Measurements from ENCODE around the gene KRTAP9-1. TPM values are rescaled to one million over a fixed set of nuclear protein-coding genes. Genes with fewer than 3 reads are reported as not detected.

The KRTAP9-1 gene, protein sequence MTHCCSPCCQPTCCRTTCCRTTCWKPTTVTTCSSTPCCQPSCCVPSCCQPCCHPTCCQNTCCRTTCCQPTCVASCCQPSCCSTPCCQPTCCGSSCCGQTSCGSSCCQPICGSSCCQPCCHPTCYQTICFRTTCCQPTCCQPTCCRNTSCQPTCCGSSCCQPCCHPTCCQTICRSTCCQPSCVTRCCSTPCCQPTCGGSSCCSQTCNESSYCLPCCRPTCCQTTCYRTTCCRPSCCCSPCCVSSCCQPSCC
- total RNA-seq: not detected in 2 replicates

DNA sequence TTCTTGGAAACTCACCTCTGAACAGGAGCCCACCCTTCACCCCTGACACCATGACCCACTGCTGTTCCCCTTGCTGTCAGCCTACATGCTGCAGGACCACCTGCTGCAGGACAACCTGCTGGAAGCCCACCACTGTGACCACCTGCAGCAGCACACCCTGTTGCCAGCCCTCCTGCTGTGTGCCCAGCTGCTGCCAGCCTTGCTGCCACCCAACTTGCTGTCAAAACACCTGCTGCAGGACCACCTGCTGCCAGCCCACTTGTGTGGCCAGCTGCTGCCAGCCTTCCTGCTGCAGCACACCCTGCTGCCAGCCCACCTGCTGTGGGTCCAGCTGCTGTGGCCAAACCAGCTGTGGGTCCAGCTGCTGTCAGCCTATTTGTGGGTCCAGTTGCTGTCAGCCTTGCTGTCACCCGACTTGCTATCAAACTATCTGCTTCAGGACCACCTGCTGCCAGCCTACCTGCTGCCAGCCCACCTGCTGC is at the start of gene KRTAP9-1:
Gene KRTAP9-1 (plus strand): TSS at position 51 of the 482 bp plus-strand sequence. CDS start 0 bp downstream, at position 51.

GRCh38 chr17:41140360-41141131 is 49.1 kb upstream of the KRTAP9-1 start, which contains the start of gene KRTAP4-6:
KRTAP4-6 (minus strand) TSS chr17:41140544; CDS start chr17:41140487, 57 bp downstream.

GRCh38 chr17:41149652-41149985 is 40.1 kb upstream of the KRTAP9-1 start, which contains the start of gene KRTAP4-5:
KRTAP4-5 (minus strand) TSS chr17:41149825; CDS start chr17:41149767, 58 bp downstream.

GRCh38 chr17:41160648-41161047 is 29.0 kb upstream of the KRTAP9-1 start, which contains the start of gene KRTAP4-4:
KRTAP4-4 (minus strand) TSS chr17:41160748; CDS start chr17:41160691, 57 bp downstream.

GRCh38 chr17:41168121-41168520 is 21.6 kb upstream of the KRTAP9-1 start, which contains the start of gene KRTAP4-3:
KRTAP4-3 (minus strand) TSS chr17:41168221; CDS start chr17:41168172, 49 bp downstream.

GRCh38 chr17:41177727-41178271 is 11.9 kb upstream of the KRTAP9-1 start, which contains the start of gene KRTAP4-2:
KRTAP4-2 (minus strand) TSS chr17:41178221; CDS start chr17:41178164, 57 bp downstream.

DNA sequence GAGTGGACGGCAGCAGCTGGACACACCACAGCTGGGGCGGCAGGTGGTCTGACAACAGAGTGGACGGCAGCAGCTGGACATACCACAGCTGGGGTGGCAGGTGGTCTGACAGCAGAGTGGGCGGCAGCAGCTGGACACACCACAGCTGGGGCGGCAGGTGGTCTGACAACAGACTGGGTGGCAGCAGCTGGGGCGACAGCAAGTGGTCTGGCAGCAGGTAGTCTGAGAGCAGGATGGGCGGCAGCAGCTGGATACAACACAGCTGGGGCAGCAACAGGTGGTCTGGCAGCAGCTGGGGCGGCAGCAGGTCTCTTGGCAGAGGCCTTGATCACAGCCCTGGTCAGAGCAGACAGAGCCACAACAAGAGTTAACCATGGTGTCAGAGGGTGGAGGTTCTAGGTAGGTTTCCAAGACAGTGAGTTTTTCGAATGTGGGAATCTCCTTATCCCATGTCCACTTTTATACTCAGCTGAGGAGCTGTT is 5.2 kb upstream of the KRTAP9-1 start, which contains the start of gene KRTAP4-1:
Gene KRTAP4-1 (minus strand): TSS at position 432 of the 482 bp plus-strand sequence. CDS start 57 bp downstream, at position 375.

GRCh38 chr17:41226598-41227095 is 37.0 kb downstream of the KRTAP9-1 start, which contains the start of gene KRTAP9-2:
KRTAP9-2 (plus strand) TSS chr17:41226648; CDS start chr17:41226655, 7 bp downstream.

DNA sequence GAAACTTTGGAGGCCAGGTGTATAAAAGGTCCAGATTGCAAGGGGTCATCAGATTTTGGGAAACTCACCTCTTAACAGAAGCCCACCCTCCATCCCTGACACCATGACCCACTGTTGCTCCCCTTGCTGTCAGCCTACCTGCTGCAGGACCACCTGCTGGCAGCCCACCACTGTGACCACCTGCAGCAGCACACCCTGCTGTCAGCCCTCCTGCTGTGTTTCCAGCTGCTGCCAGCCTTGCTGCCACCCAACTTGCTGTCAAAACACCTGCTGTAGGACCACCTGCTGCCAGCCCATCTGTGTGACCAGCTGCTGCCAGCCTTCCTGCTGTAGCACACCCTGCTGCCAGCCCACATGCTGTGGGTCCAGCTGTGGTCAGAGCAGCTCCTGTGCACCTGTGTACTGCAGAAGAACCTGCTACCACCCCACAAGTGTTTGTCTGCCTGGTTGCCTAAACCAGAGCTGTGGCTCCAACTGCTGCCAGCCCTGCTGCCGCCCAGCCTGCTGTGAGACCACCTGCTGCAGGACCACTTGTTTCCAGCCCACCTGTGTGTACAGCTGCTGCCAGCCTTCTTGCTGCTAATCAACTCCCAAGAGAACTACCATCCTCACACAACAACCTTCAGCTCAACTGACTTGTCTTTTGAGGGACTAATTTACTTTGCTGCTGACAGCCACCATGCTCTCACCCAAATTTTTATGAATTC is 42.9 kb downstream of the KRTAP9-1 start, which contains the start of gene KRTAP9-3:
Gene KRTAP9-3 (plus strand): TSS at position 51 of the 707 bp plus-strand sequence. CDS start 53 bp downstream, at position 104.

GRCh38 chr17:41237949-41238437 is 48.3 kb downstream of the KRTAP9-1 start, which contains the start of gene KRTAP9-8:
KRTAP9-8 (plus strand) TSS chr17:41237999; CDS start chr17:41238052, 53 bp downstream.

Other genes with a start within 250 kb of the KRTAP9-1 start
- gene KRT39, start 222.9 kb upstream of the KRTAP9-1 start, total RNA-seq: not detected in 2 replicates
- gene KRT40, start 205.6 kb upstream of the KRTAP9-1 start, total RNA-seq: not detected in 2 replicates
- not detected in 2 replicates for gene KRTAP3-3, start 195.7 kb upstream of the KRTAP9-1 start, total RNA-seq
- not detected in 2 replicates for gene KRTAP3-2, start 190.0 kb upstream of the KRTAP9-1 start, total RNA-seq
- gene KRTAP3-1, start 180.8 kb upstream of the KRTAP9-1 start, total RNA-seq: not detected in 2 replicates
- not detected in 2 replicates for gene KRTAP1-5, start 162.7 kb upstream of the KRTAP9-1 start, total RNA-seq
- gene KRTAP1-4, start 159.7 kb upstream of the KRTAP9-1 start, total RNA-seq: not detected in 2 replicates
- not detected in 2 replicates for gene KRTAP1-3, start 155.0 kb upstream of the KRTAP9-1 start, total RNA-seq
- not detected in 2 replicates for gene KRTAP1-1, start 148.4 kb upstream of the KRTAP9-1 start, total RNA-seq
- gene KRTAP2-1, start 142.6 kb upstream of the KRTAP9-1 start, total RNA-seq: not detected in 2 replicates
- not detected in 2 replicates for gene KRTAP2-2, start 134.7 kb upstream of the KRTAP9-1 start, total RNA-seq
- gene KRTAP2-3, start 129.8 kb upstream of the KRTAP9-1 start, total RNA-seq: not detected in 2 replicates
- gene KRTAP2-4, start 124.0 kb upstream of the KRTAP9-1 start, total RNA-seq: not detected in 2 replicates
- gene KRTAP4-7, start 105.7 kb upstream of the KRTAP9-1 start, total RNA-seq: not detected in 2 replicates
- gene KRTAP4-8, start 91.7 kb upstream of the KRTAP9-1 start, total RNA-seq: not detected in 2 replicates
- gene KRTAP4-16, start 87.7 kb upstream of the KRTAP9-1 start, total RNA-seq: not detected in 2 replicates
- not detected in 2 replicates for gene KRTAP4-9, start 84.5 kb upstream of the KRTAP9-1 start, total RNA-seq
- gene KRTAP4-11, start 71.5 kb upstream of the KRTAP9-1 start, total RNA-seq: not detected in 2 replicates
- not detected in 2 replicates for gene KRTAP4-12, start 65.7 kb upstream of the KRTAP9-1 start, total RNA-seq
- gene KRTAP4-6, start 49.3 kb upstream of the KRTAP9-1 start, total RNA-seq: not detected in 2 replicates
- not detected in 2 replicates for gene KRTAP4-5, start 40.1 kb upstream of the KRTAP9-1 start, total RNA-seq
- not detected in 2 replicates for gene KRTAP4-4, start 29.1 kb upstream of the KRTAP9-1 start, total RNA-seq
- gene KRTAP4-3, start 21.7 kb upstream of the KRTAP9-1 start, total RNA-seq: not detected in 2 replicates
- gene KRTAP4-2, start 11.7 kb upstream of the KRTAP9-1 start, total RNA-seq: not detected in 2 replicates
- gene KRTAP4-1, start 5.0 kb upstream of the KRTAP9-1 start, total RNA-seq: not detected in 2 replicates
- gene KRTAP9-2, start 36.8 kb downstream of the KRTAP9-1 start, total RNA-seq: not detected in 2 replicates
- not detected in 2 replicates for gene KRTAP9-3, start 42.6 kb downstream of the KRTAP9-1 start, total RNA-seq
- gene KRTAP9-8, start 48.1 kb downstream of the KRTAP9-1 start, total RNA-seq: not detected in 2 replicates
- gene KRTAP9-4, start 59.8 kb downstream of the KRTAP9-1 start, total RNA-seq: not detected in 2 replicates
- not detected in 2 replicates for gene KRTAP9-9, start 65.5 kb downstream of the KRTAP9-1 start, total RNA-seq
- not detected in 2 replicates for gene KRTAP9-6, start 75.5 kb downstream of the KRTAP9-1 start, total RNA-seq
- not detected in 2 replicates for gene KRTAP9-7, start 85.8 kb downstream of the KRTAP9-1 start, total RNA-seq
- gene KRTAP29-1, start 113.0 kb downstream of the KRTAP9-1 start, total RNA-seq: not detected in 2 replicates
- gene KRTAP16-1, start 119.4 kb downstream of the KRTAP9-1 start, total RNA-seq: not detected in 2 replicates
- not detected in 2 replicates for gene KRTAP17-1, start 125.8 kb downstream of the KRTAP9-1 start, total RNA-seq
- not detected in 2 replicates for gene KRT33A, start 160.9 kb downstream of the KRTAP9-1 start, total RNA-seq
- not detected in 2 replicates for gene KRT33B, start 179.9 kb downstream of the KRTAP9-1 start, total RNA-seq
- gene KRT34, start 192.4 kb downstream of the KRTAP9-1 start, total RNA-seq: not detected in 2 replicates
- gene KRT31, start 207.7 kb downstream of the KRTAP9-1 start, total RNA-seq: not detected in 2 replicates
- gene KRT37, start 234.7 kb downstream of the KRTAP9-1 start, total RNA-seq: not detected in 2 replicates

All from endothelial cell of coronary artery (primary cell).